ENCODE data around the gene NANS. TPM values are rescaled to one million over a fixed set of nuclear protein-coding genes. Genes with fewer than 3 reads are reported as not detected.
"Not testable (repeated sequence)": the region's sequence is repeated elsewhere in the genome, so short reads cannot be mapped to it uniquely, and the experiment has no call there.

The NANS gene, protein sequence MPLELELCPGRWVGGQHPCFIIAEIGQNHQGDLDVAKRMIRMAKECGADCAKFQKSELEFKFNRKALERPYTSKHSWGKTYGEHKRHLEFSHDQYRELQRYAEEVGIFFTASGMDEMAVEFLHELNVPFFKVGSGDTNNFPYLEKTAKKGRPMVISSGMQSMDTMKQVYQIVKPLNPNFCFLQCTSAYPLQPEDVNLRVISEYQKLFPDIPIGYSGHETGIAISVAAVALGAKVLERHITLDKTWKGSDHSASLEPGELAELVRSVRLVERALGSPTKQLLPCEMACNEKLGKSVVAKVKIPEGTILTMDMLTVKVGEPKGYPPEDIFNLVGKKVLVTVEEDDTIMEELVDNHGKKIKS
- total RNA-seq, result 35.6 TPM

DNA sequence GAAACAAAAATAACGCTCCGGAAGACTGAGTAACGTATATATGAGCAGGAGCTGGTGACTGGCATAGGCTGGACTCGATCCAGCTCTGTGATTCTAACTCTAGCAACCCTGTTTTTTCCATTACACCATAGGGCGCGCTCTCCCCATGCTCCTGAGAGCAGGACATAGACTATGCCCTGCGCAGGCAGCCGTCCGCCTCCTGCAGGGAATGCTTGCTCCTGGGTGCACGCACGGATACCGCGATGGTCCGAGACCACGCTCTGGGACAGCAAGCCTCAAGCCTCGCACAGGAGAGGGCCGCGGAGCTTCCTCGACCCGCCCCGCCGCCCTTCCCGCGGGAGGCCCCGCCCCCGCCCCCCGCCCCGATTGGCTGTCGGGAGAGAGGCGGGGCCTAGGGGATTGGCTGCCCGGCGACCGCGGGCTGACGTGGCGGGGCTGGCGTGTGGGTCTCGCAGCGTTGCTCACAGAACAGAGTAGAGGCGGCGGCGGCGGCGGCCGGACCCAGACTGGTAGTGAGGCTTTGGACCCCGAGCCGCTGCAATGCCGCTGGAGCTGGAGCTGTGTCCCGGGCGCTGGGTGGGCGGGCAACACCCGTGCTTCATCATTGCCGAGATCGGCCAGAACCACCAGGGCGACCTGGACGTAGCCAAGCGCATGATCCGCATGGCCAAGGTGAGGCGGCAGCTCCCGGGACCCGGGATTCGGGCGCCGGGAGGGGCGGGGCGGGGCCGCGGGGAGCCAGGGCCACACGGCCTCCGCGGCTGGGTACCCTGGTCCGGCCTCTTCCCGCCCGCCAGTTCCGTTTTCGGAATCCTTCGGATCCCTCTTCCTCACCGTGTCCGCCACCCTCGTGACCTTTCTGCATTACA, at the start of gene NANS:
Gene NANS, plus strand, starts transcription at position 464 of the 869 bp plus-strand sequence. Its CDS starts 77 bp downstream, at position 541.
- ATAC-seq, result peak; percentile 98

DNA sequence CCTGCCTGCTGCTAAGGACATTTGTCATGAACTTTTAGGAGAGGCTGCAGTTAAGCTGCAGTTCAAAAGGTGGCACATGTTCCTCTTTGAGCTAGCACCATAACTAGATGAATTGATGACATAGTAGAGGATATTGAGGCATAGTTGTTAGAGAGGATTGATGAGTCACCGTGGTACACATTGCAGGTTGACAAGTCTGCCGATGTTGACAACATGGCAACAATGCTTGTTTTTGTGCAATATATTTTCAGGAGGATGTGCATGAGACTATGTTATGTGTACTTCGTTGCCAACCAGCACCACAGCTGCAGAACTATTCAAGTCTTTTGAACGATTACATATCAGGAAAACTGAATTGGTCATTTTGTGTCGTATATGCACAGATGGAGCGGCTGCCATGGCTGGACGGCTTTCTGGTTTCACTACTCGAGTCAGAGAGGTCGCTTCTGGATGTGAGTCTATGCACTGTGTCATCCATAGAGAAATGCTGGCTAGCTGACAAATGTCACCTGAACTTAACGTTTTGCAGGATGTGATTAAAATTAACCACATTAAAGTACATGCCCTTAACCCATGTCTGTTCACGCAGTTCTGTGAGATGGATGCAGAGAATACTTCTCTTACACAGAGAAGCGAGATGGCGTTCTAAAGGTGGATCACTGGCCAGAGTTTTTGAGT, 49.1 kb upstream of the NANS start:
- no peak for ATAC-seq

DNA sequence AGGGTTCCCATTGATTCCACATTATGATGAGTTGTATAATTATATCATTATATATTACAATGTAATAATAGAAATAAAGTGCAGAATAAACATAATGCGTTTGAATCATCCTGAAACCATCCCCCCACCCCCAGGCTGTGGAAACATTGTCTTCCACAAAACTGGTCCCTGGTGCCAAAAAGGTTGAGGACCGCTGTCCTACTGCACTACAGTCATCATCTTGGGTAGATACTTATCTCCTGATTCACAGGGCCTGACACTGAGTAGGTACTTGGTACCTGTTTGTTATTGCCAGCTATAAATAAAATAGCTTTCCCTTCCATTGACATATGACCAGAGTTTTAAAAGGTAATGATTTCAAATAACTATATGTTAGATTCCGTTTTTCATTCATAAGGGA, 47.8 kb upstream of the NANS start:
- ATAC-seq, result no peak

DNA sequence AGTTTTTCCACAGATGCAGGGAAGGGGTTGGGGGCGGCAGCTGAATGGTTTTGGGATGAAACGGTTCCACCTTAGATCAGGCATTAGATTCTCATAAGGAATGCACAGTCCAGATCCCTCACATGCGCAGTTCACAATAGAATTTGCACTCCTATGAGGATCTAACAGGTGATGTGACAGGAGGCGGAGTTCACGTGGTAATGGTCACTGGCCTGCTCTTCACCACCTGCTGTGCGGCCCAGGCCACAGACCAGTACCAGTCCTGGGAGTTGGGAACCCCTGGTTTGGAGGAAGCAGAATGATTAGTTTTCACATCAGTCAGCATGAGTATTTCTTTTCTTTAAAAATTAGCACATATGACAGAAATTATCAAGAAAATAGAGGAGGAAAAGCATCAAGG, 47.1 kb upstream of the NANS start:
- ATAC-seq, result no peak

DNA sequence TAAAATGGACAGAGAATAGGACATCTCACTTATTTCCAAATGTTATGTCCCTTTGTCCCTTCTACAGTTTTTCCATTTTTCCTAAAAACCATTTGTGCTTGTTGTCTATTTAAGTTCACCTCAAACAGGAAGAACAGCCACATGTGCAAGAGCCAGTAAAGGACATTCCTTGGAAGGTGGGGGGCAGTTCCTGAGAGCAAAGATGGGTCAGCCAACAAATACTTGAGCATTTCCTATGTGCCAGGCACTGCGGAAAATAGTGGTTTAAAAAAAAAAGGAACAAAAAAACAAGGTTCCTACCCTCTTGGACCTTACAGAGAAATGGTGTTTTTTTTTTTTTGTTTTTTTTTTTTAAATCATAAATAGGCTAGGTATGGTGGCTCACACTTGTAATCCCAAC, 46.6 kb upstream of the NANS start:
- no peak for ATAC-seq

DNA sequence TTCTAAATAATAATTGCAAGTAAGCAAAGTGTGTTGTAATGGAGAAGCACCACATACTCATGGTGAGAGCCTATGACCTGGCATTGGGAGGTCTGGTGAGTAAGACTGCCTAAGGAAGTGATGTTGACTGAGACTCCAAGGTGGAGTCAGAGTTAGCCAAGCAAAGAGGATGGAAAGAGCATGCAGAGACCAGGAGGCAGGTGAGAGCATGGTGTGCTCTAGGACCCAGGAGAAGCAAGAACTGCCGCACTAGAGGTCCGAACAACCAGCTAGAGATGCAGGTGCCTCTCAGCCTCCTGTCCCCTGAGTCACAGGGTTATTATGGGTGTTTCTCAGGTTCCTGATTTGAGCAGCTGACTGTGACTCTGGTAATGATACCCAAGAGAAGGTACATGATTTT, 46.1 kb upstream of the NANS start:
- ATAC-seq, result peak; percentile 94

DNA sequence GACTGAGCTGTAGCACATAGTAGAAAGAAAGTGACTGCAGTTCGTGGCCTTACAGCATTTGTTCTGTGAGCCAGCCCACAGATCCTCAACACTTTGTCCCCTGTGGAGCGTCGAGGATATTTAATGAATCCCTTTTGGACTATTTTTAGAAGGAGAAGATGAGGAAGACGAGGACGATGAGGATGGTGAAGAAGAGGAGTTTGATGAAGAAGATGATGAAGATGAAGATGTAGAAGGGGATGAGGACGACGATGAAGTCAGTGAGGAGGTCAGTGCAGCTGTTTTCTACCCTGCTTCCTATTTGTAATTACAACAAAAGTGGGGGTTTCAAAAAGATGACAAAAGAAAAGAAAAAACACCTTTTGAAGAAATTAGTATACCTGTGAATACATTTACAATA, 45.4 kb upstream of the NANS start:
- ATAC-seq, result no peak

DNA sequence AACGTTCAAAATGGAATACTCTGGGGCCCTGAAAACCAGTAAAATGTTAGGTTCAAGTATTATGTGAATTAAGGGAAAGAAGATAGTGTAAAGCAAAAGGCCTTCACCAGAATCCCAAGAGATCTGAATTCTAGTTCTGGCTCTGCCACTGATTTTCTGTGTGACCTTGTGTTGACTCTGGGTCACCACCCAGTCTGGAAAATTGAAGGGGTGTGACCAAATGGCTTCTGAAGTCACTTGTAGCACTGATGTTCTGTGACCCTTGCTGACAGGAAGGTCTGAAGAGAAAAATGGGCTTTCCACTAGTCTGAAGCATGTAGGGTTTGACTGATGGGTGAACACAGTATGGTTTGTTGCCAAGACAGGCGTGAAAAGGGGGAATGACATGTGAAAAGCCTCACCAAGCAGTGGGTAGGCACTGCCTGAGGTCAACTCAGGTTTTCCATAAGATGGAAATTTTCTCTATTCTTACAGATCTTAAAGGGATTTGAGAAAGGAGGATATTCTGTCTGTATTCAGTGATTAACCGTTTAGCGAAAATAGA, 40.3 kb upstream of the NANS start:
- no peak for ATAC-seq

DNA sequence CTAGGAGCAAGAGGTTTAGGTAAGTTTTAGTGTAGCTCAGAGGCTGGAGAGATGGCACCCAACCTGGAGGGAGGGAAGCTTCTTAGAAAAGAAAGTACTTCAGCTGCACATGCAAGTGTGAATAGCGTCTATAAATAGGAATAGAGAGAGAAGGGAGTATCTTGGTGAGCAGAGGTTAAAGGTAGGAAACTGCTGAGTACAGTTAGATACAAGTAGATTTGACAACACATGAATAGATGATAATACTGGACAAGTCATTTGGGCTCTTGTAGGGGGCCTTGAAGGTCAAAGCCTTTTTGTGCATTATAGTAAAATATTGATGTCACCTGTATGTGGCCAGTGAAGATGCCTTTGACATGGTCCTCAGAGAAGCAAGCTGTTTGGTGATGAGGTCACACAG, 39.2 kb upstream of the NANS start:
- ATAC-seq, result no peak

DNA sequence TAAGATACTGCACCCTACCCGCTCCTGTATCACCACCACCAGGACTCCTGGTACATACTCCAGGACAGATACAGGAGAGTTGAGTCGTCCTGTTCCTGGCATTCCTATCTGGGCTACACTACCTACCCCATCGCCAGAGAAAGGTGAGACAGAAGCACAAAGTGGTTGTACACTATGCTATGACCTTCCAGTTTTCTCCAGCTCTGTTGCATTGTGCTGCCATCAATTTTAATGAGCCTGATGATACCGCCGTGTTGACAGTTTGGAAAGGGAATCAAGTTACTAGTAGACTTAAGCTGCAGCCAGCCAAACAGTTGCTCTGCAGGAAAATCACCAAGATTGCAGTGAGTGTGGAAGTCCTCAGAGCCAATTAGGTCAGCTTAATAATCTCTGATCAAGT, 38.2 kb upstream of the NANS start:
- no peak for ATAC-seq

DNA sequence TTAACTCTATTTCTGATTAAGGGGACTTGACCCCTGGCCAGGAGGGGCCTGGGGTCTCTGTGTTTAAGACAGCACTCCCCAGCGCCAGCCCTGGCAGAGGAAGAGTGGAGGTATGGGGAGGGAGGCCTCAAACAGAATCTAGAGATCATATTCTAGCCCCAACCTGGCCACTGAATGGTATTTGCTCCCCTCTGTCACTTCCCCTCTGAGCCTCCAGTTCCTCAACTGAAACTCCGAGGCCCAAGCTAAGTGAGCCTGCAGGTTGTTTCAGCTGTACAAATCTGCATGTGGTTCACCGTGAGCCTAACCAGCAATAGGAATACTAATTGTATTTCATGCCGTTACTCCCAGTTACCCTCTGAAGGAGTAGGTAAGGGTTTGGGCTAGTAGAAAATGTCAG, 37.4 kb upstream of the NANS start:
- no peak for ATAC-seq

DNA sequence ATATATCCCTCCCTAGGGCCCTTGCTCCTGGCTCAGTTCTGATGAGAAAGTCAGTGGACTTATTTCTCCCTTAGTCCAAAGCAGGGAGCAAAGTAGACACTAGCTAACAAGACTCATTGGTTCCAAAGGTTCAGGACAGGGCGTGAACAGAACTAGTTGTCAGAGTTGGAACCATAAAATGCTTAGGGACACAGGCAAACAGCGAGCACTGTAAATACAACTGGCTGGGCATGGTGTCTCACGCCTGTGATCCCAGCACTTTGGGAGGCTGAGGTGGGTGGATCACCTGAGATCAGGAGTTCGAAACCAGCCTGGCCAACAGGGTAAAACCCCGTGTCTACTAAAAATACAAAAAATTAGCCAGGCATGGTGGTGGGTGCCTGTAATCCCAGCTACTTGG, 36.7 kb upstream of the NANS start:
- not testable (repeated sequence) for ATAC-seq

DNA sequence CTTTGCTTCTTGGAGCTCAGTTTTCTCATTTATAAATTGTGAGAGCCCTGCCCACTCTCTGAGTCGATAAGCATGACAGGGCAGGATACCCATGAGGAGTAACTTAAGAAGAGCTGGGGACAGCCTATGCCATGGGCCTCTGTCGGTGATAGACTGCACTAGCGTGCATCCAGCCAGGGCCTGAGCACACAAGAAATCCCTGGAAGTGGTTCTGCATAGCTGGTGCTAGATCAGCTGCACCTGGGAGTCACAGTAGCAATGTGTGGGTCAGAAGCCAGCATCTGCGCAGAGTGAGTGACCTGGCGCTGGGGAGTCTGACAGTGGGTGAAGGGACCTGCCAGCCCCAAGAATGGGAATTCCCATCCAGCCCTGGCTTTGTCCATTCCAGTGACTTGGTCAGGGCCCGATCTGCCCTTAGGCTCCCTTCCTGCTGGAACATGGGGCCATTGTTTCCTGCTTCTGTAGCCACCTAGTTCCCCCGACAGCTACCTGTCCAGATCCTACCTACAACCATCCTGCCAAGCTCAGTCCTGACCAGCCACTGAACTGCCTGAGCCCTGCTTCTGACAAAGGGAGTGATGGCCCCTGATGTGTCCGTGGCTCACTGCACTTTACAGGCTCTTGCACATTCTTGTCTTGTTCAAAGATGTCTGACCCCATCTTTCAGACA, 35.9 kb upstream of the NANS start:
- ATAC-seq, result no peak

DNA sequence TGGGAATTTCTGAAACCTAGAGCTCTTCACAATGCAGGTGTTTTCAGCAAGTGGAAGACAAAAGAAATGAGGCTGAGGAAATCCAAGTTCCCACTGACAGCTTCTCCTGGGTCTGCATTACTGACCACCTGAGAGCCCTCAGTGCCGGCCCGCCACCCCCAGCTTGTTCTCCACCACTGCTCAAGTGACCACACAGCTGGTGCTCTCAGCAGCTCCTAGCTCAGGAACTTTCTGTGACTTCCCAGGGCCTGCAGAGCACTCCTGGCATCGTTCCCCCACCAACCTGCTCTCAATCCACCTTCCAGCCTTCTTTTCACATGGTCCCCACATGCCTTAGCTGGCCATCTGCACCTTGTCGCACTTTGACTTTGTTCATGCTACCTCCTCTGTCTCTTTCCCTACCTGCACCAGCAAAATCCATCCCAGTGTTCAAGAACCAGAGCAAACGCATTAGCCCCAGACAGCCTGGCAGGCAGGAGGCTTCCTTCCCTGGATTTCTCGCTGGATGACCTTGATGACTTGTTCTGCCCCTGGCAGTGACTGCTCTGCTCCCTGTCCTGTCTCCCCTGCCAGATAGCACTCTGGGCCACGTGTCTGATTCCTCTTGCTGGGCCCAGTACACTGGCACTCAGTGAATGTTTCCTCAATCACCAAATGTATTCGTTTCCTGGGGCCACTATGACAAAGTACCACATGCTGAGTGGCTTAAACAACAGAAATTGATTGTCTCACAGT, 35.1 kb upstream of the NANS start:
- peak; percentile 13 for ATAC-seq

DNA sequence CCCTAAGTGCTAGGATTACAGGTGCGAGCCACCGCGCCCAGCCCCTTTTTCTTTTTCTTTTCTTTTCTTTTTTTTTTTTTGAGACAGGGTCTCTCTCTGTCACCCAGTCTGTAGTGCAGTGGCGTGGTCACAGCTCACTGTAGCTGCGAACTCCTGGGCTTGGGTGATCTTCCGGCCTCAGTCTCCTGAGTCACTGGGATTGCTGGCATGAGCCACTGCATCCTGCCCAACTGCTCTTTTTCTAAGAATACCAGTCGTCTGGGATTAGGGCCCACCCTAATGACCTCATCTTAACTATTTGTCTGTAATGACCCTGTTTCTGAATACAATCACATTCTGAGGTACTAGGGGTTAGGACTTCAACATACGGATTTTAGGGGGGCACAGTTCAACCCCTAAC, 34.1 kb upstream of the NANS start:
- ATAC-seq, result peak; percentile 8

DNA sequence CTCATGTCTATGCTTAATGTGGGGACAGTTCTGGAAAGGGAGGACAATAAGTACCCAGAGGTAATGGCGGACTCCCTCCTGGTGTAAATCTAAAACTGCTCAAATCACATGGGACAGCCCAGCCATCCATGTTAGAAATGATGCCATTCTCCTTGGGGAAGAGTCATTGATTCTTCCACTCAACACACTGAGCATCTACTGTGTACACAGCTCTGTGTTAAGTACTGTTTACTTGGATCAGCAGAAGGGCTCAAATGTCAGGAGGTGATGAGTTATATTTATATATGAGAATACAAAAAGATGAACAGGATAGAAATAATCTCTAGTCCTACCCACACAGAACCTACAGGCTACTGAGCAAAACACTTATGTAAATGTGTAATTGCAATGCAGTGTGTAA, 31.8 kb upstream of the NANS start:
- no peak for ATAC-seq

DNA sequence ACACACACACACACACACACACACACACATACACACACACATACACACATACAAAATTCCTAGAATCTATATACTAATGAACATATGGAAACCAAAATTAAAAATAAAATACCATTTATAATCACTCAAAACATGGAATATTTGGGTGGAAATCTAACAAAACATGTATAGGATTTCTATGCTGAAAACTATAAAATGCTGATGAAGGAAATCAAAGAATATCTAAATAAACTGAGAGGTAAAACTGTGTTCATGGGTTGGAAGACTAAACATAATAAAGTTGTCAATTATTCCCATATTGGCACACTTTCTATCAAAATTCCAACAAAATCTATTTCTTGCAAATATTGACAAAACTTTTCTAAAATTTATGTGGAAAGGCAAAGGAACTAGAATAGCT, 25.4 kb upstream of the NANS start:
- no peak for ATAC-seq

DNA sequence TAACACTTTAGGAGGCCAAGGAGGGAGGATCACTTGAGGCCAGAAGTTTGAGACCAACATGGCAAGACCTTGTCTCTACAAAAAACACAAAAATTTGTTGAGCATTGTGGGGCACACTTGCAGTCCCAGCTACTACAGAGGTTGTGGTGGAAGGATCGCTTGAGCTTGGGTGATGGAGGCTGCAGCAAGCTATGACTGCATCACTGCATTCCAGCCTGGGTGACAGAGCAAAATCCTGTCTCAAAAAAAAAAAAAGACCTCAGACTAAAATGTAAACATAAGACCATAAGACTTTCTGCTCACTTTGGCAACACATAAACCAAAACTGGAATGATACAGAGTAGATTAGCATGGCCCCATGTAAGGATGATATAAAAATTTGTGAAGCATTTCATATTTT, 24.6 kb upstream of the NANS start:
- no peak for ATAC-seq

DNA sequence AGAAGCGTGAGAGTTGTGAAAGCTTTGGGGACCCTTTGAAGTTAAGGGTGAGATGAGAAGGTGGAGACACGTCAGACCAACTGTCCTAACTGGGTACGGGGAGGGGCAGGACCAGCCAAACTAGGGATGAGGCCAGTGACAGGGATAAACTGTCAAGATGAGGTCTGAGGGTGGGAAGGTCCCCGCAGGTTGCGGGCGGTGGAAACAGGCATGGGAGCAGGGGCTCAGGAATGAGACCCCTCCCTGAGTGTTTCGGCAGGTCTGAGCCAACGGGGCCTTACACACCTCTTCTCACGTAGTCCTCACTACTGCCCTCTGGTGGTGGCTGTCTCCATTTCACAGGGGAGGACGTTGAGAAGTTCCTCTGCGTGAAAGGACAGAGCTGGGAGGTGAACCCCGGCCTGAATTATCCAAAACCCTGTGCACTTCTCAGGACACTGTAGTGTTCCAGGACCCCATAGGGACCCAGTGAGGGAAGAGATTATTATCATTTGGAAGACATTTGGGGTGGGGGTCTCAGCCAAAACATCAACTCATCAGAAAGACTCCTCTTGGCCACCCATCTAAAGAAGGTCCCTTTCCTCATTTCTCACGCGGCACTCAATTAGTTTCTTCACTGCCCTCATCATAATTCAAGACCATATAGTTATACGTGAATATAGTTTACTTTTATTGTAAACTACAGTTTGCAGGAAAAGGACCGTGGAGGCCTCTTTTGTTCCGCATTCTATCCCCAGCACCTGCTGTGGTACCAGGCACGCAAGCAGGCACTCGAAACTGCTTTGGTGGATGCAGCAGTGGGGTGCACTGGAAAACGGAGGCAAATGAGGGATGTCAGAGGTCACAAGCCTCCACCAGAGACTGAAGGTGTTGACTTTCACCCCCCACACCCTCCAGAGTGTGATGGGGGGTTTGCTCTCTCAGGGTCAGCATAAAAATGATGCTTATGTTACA, 21.7 kb upstream of the NANS start:
- peak; percentile 84 for ATAC-seq

DNA sequence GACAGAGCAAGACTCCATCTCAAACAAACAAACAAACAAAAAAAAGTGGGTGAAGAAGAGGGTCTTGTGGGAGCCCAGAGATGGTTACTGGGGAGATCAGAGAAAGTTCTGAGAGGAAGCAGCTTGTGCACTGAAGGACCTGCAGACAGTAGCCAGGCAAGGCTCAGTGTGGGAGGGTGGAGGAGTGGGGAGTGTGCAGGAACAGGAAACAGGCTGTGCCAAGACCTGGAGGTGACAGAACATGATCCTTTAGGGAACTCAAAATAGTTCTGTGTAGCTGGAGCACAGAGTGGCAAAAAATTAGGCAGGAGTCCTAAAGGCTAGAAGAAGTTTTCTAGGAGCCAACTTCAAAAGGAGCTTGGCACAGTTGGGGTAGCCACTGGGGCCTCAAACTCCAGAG, 19.2 kb upstream of the NANS start:
- ATAC-seq, result peak; percentile 75

DNA sequence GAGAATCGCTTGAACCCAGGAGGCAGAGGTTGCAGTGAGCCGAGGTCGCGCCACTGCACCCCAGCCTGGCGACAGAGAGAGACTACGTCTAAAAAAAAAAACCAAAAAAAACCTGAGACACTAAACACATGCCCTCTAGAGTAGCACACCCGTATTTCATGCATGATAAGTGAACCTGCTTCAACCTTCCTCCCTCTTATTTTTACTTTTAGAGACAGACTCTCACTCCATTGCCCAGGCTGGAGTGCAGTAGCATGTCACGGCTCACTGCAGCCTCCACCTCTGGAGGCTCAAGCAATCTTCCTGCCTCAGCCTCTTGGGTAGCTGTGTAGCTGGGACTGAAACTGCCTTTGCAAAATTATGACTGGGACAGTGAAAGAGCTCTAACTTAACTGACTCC, 17.6 kb upstream of the NANS start:
- ATAC-seq, result no peak
